H1 (cell line): ENCODE data around the gene ELL2. TPM values are rescaled to one million over a fixed set of nuclear protein-coding genes. Genes with fewer than 3 reads are reported as not detected.

Source experiments
- CTCF ChIA-PET: fragments of 300-600 bp; sonication (Branson Sonifier 250); formaldehyde crosslinking; loops from one replicate; lab custom pipeline; 2021; ENCODE audit not compliant: partially characterized antibody; lab: Charles Lee
- POLR2A ChIA-PET: fragments of 300-600 bp; sonication (Branson Sonifier 250); formaldehyde crosslinking; loops from one replicate; lab custom pipeline; 2021; ENCODE audit warnings: inconsistent platforms; ENCODE audit not compliant: partially characterized antibody; lab: Charles Lee
- DNase-seq, 2 experiments: peaks; one replicate each; pipeline versions ENCODE4 v3.0.0 to v3.0.0-alpha.2; 2010 to 2022; ENCODE audit warnings: low spot score in 2 of 2, low read depth in 1 of 2, mixed read lengths in 1 of 2
- FAIRE-seq: peaks from 2 replicates; lab custom pipeline; 2011; peaks lifted over from hg19 to GRCh38; lab: Jason Lieb, UNC
- H2AFZ ChIP-seq: 2 replicates; pipeline ENCODE4 v1.8.1; 2012; ENCODE audit warnings: low read length, inconsistent platforms
- H2AK5ac ChIP-seq: 2 replicates; pipeline ENCODE4 v1.6.1; 2013; ENCODE audit warnings: low read depth, low read length
- H2BK120ac ChIP-seq: replicated peaks from 2 replicates; pipeline ENCODE3; 2013; ENCODE audit warnings: low read depth, low read length, inconsistent platforms
- H2BK12ac ChIP-seq: 2 replicates; pipeline ENCODE4 v1.6.1; 2013; ENCODE audit warnings: low read depth, low read length
- H2BK15ac ChIP-seq: 2 replicates; pipeline ENCODE4 v1.6.1; 2013; ENCODE audit warnings: low read length
- H2BK20ac ChIP-seq: 2 replicates; pipeline ENCODE4 v1.6.1; 2013; ENCODE audit warnings: low read length
- H2BK5ac ChIP-seq: 2 replicates; pipeline ENCODE4 v1.6.1; 2013; ENCODE audit warnings: low read depth, low read length
- H3K14ac ChIP-seq: 2 replicates; pipeline ENCODE4 v1.6.1; 2013; ENCODE audit warnings: inconsistent platforms; ENCODE audit not compliant: insufficient read length
- H3K18ac ChIP-seq: 2 replicates; pipeline ENCODE4 v1.6.1; 2013; ENCODE audit warnings: low read length; ENCODE audit errors: extremely low read depth
- H3K23ac ChIP-seq: 2 replicates; pipeline ENCODE4 v1.6.1; 2013; ENCODE audit warnings: inconsistent platforms; ENCODE audit not compliant: insufficient read length
- H3K23me2 ChIP-seq: 2 replicates; pipeline ENCODE4 v1.6.1; 2013; ENCODE audit warnings: low read depth, low read length
- H3K27ac ChIP-seq: 2 replicates; pipeline ENCODE4 v1.6.1; 2011; ENCODE audit warnings: low read depth, low read length, inconsistent platforms
- H3K27me3 ChIP-seq, 4 experiments: replicated peaks in 1 of 4; 1 replicate in 1 of 4; 2 replicates in 3 of 4; pipeline versions ENCODE4 v1.6.1 to v1.8.1; 2011 to 2013; ENCODE audit warnings: low read length in 3 of 4, mild to moderate bottlenecking in 3 of 4, inconsistent platforms in 2 of 4, mixed read lengths in 2 of 4, moderate library complexity in 1 of 4; ENCODE audit not compliant: control insufficient read depth in 3 of 4, insufficient read depth in 3 of 4; ENCODE audit errors: extremely low read depth in 1 of 4
- H3K36me3 ChIP-seq, 4 experiments: 2 replicates each; pipeline versions ENCODE4 v1.6.1 to v1.8.1; 2011 to 2013; ENCODE audit warnings: mild to moderate bottlenecking in 4 of 4, low read length in 3 of 4, moderate library complexity in 2 of 4, control low read depth in 1 of 4, inconsistent platforms in 1 of 4; ENCODE audit not compliant: insufficient read depth in 4 of 4, control insufficient read depth in 2 of 4
- H3K4ac ChIP-seq: replicated peaks from 2 replicates; pipeline ENCODE3; 2013; ENCODE audit warnings: low read length, low read depth, mixed read lengths, inconsistent platforms; ENCODE audit not compliant: insufficient read length
- H3K4me1 ChIP-seq, 4 experiments: replicated peaks in 1 of 4; 1 replicate in 1 of 4; 2 replicates in 3 of 4; pipeline versions ENCODE4 v1.6.1 to v1.8.1; 2011 to 2013; ENCODE audit warnings: low read length in 3 of 4, inconsistent platforms in 2 of 4, mixed read lengths in 1 of 4; ENCODE audit not compliant: insufficient read depth in 4 of 4, control insufficient read depth in 3 of 4
- H3K4me2 ChIP-seq, 2 experiments: 2 replicates each; pipeline versions ENCODE4 v1.6.1 to v1.8.1; 2011 to 2013; ENCODE audit warnings: low read depth in 2 of 2, low read length in 2 of 2, control low read depth in 1 of 2, inconsistent platforms in 1 of 2, mild to moderate bottlenecking in 1 of 2; ENCODE audit not compliant: insufficient read depth in 1 of 2
- H3K4me3 ChIP-seq, 4 experiments: fragments of 200-600, 300-600 bp in 1 of 4; sonication (generic), shearing (Covaris generic), sonication (Bioruptor Twin) in 1 of 4; 2 replicates each; pipeline versions ENCODE4 v1.5.1 to v1.8.1; 2011 to 2016; ENCODE audit warnings: low read length in 4 of 4, low read depth in 3 of 4, control low read depth in 2 of 4, inconsistent platforms in 2 of 4, mild to moderate bottlenecking in 2 of 4, mixed read lengths in 1 of 4, moderate library complexity in 1 of 4; ENCODE audit not compliant: insufficient read depth in 2 of 4; ENCODE audit errors: extremely low read depth in 1 of 4
- H3K56ac ChIP-seq: replicated peaks from 2 replicates; pipeline ENCODE3; 2013; ENCODE audit warnings: low read depth, mild to moderate bottlenecking, mixed read lengths, low read length, inconsistent platforms; ENCODE audit not compliant: insufficient read length
- H3K79me1 ChIP-seq: 2 replicates; pipeline ENCODE4 v1.6.1; 2013; ENCODE audit warnings: low read depth, low read length, control low read depth
- H3K79me2 ChIP-seq, 2 experiments: 2 replicates each; pipeline versions ENCODE4 v1.6.1 to v1.8.1; 2012 to 2013; ENCODE audit warnings: low read length in 2 of 2, mild to moderate bottlenecking in 2 of 2, inconsistent platforms in 1 of 2; ENCODE audit not compliant: insufficient read depth in 2 of 2, control insufficient read depth in 1 of 2
- H3K9ac ChIP-seq, 4 experiments: replicated peaks in 1 of 4; 1 replicate in 1 of 4; 2 replicates in 3 of 4; pipeline versions ENCODE4 v1.6.1 to v1.8.1; 2011 to 2013; ENCODE audit warnings: low read depth in 3 of 4, low read length in 3 of 4, control low read depth in 2 of 4, mild to moderate bottlenecking in 2 of 4, moderate library complexity in 2 of 4, inconsistent platforms in 1 of 4; ENCODE audit errors: extremely low read depth in 1 of 4
- H3K9me3 ChIP-seq, 2 experiments: 2 replicates each; pipeline versions ENCODE4 v1.6.1 to v1.8.1; 2012 to 2013; ENCODE audit warnings: mild to moderate bottlenecking in 2 of 2, moderate library complexity in 2 of 2, control low read depth in 1 of 2, inconsistent platforms in 1 of 2, low read depth in 1 of 2, low read length in 1 of 2, mixed read lengths in 1 of 2; ENCODE audit not compliant: insufficient read depth in 2 of 2
- H4K20me1 ChIP-seq, 2 experiments: replicated peaks in 1 of 2; 2 replicates each; pipeline versions ENCODE3 to v1.8.1; 2011 to 2013; ENCODE audit warnings: inconsistent platforms in 2 of 2, low read length in 2 of 2, mild to moderate bottlenecking in 1 of 2; ENCODE audit not compliant: insufficient read depth in 2 of 2, control insufficient read depth in 1 of 2
- H4K5ac ChIP-seq: 2 replicates; pipeline ENCODE4 v1.6.1; 2013; ENCODE audit warnings: low read length, low read depth, mixed read lengths, inconsistent platforms; ENCODE audit not compliant: insufficient read length
- H4K8ac ChIP-seq: 2 replicates; pipeline ENCODE4 v1.8.0; 2013; ENCODE audit warnings: mild to moderate bottlenecking, moderate library complexity, low read length, inconsistent platforms; ENCODE audit not compliant: insufficient read depth; ENCODE audit errors: extremely low read depth
- H4K91ac ChIP-seq: replicated peaks from 2 replicates; pipeline ENCODE3; 2013; ENCODE audit warnings: low read length, mixed read lengths, inconsistent platforms; ENCODE audit not compliant: insufficient read length
- CREB1 ChIP-seq: IDR thresholded peaks from 2 replicates; pipeline ENCODE4 v1.6.1; 2012; ENCODE audit warnings: inconsistent platforms
- CTBP2 ChIP-seq: IDR thresholded peaks from 2 replicates; pipeline ENCODE4 v1.7.0; 2011; ENCODE audit warnings: borderline replicate concordance, mild to moderate bottlenecking, moderate library complexity, mixed read lengths, low read length; ENCODE audit not compliant: insufficient read depth, insufficient read length
- FOSL1 ChIP-seq: IDR thresholded peaks from 2 replicates; pipeline ENCODE4 v1.6.1; 2011; ENCODE audit warnings: mild to moderate bottlenecking, low read depth, low read length, moderate library complexity; ENCODE audit not compliant: insufficient read depth
- SP2 ChIP-seq: IDR thresholded peaks from 2 replicates; pipeline ENCODE4 v1.6.1; 2012; ENCODE audit warnings: mild to moderate bottlenecking, low read length, inconsistent platforms
- SP4 ChIP-seq: IDR thresholded peaks from 2 replicates; pipeline ENCODE4 v1.6.1; 2012; ENCODE audit warnings: low read length, inconsistent platforms
- TCF12 ChIP-seq: IDR thresholded peaks from 2 replicates; pipeline ENCODE4 v1.6.1; 2011; ENCODE audit warnings: low read depth, mild to moderate bottlenecking, low read length
- WGBS, 2 experiments: shearing (Covaris generic) in 1 of 2; methylation state at CpG; one replicate each; pipeline versions ENCODE4 v1.1.6 to v1.1.7; 2013 to 2015; ENCODE audit warnings: low lambda C conversion rate in 2 of 2, mixed read lengths in 2 of 2, inconsistent platforms in 1 of 2, low coverage in 1 of 2, missing lambda C conversion rate in 1 of 2; ENCODE audit not compliant: insufficient replicate concordance in 2 of 2, insufficient coverage in 1 of 2, insufficient read length in 1 of 2; ENCODE audit errors: extremely low coverage in 1 of 2, missing lambda C conversion rate in 1 of 2; 5-methylcytosine and 5-hydroxymethylcytosine counted together
- polyA plus RNA-seq, 7 experiments: library from polyadenylated mRNA; depleted of rRNA in 3 of 7; stranded (reverse) in 5 of 7; unstranded in 2 of 7; fragments of >200 nt in 5 of 7; fragments of 200-250 nt in 2 of 7; gene quantifications; 1 replicate in 5 of 7; 2 replicates in 1 of 7; 4 replicates in 1 of 7; pipeline versions ENCODE4 v1.2.1 to v1.2.3, GENCODE V29; 2011 to 2013; ENCODE audit warnings: missing spikeins in 2 of 7, mixed read lengths in 2 of 7
- total RNA-seq: library from RNA; stranded (reverse); fragmentation: NEBNext Ultra II Directional; extraction: Animal tissue kit (Norgen Biotek cat#: 25700); gene quantifications from 2 replicates; pipeline ENCODE4 v1.2.1, GENCODE V29; 2021
- TF ChIP-seq, protein P1 (sequence below): IDR thresholded peaks from 2 replicates; pipeline ENCODE4 v1.6.1; 2012; ENCODE audit warnings: inconsistent platforms
- TF ChIP-seq, protein P2 (sequence below): IDR thresholded peaks from 2 replicates; pipeline ENCODE4 v1.6.1; 2012; ENCODE audit warnings: inconsistent platforms

ELL2 gene
- total and polyA plus RNA-seq, 2 of the 8 experiments (the other 6 are each of a cell fraction or from before 2014, with no cell fraction given): 6.3 to 29.4 TPM

DNA sequence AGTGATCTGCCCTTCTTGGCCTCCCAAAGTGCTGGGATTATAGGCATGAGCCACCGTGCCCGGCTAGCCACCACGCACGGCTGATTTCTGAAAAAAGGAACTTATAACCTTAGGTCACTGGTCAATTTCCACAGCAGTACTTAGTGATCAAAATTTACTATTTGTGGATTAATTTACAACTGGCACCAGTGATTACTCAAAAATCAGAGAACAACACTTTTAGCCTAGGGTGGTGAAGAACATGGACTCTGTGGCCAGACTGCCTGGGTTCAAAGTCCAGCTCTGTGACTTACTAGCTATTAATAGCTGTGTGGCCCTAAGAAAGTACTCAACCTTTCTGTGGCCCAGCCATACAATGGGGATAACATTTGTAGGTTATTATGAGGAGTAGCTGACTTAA is 88.3 kb downstream of the ELL2 start:
- Histone ChIP-seq H2AFZ (no peak overlapping the region), H2BK15ac (no peak overlapping the region), H2BK120ac (no peak overlapping the region), H3K4me2 (no peak overlapping the region), H3K36me3 (no peaks in the 10 kb centered on the region), H2BK5ac (no peak overlapping the region), H4K20me1 (no peaks in the 10 kb centered on the region), H3K27ac (no peak overlapping the region), H3K23ac (no peak overlapping the region), H3K4me1 (no peaks in the 10 kb centered on the region), H3K23me2 (no peaks in the 10 kb centered on the region), H2BK20ac (no peak overlapping the region), H3K4ac (no peak overlapping the region), H2AK5ac (no peak overlapping the region), H3K27me3 (no peaks in the 10 kb centered on the region), H3K18ac (no peak overlapping the region), H3K79me2 (no peaks in the 10 kb centered on the region), H3K9ac (no peak overlapping the region), H3K9me3 (no peaks in the 10 kb centered on the region), H3K56ac (no peak overlapping the region), H3K14ac (no peak overlapping the region), H4K5ac (no peak overlapping the region), H3K4me3 (no peak overlapping the region), H4K91ac (no peak overlapping the region), H2BK12ac (no peak overlapping the region), H3K79me1 (no peaks in the 10 kb centered on the region), H4K8ac (no peak overlapping the region)
- POLR2A ChIA-PET: no interaction called here
- WGBS, 2 experiments: 100% methylated on average over 4 of the region's 4 CpGs; no CpG with 5 or more reads in 1 of the 2 experiments
- TF ChIP-seq TCF12 (no peak), CTBP2 (no peak), CREB1 (no peak), FOSL1 (no peak), SP2 (no peak), SP4 (no peak)
- TF ChIP-seq, protein P1, sequence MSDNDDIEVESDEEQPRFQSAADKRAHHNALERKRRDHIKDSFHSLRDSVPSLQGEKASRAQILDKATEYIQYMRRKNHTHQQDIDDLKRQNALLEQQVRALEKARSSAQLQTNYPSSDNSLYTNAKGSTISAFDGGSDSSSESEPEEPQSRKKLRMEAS: no peak
- TF ChIP-seq, protein P2, sequence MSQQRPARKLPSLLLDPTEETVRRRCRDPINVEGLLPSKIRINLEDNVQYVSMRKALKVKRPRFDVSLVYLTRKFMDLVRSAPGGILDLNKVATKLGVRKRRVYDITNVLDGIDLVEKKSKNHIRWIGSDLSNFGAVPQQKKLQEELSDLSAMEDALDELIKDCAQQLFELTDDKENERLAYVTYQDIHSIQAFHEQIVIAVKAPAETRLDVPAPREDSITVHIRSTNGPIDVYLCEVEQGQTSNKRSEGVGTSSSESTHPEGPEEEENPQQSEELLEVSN: no peak
- FAIRE-seq: no peak
- no peak for DNase-seq
- CTCF ChIA-PET: interaction anchor here (0.5 to 1.5 kb wide), 4 partner anchors 8 to 85 kb away, joined by 3 to 4 read pairs (median 4); no protein-coding TSS in a partner anchor
